Measurements from ENCODE around the gene DEFB128. TPM values are rescaled to one million over a fixed set of nuclear protein-coding genes. Genes with fewer than 3 reads are reported as not detected.

The DEFB128 gene
- total and polyA plus RNA-seq, 2 donors (not counting 3 experiments of a cell fraction or from before 2014, with no cell fraction given): not detected

DNA sequence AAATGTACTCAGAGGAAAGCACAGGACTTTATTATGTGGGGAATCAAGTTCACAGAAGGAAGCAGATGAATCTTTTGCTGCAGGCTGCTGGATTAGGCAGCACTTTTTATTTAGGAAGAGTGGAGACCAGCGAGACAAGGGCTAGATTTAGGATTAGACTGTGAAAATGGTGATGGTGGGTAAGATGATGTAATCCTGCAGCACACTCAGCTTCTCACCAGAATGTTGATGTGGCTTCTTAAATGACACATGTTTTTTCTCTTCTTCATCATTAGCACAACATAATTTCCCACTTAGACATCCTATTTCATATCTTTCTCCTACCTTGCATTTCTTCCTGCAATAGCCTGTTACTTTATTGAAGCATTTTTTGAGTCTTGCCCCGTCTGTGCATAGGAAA, 1.8 kb downstream of the DEFB128 start:
- no peak overlapping the region for H3K27ac ChIP-seq (ENCODE audit: insufficient read depth, low read depth, low read length)
- no peaks in the 10 kb centered on the region for H3K4me1 ChIP-seq (ENCODE audit: control insufficient read depth, extremely low read depth, insufficient read depth, low read length)
- BruUV-seq (replicated peaks): no TSS peak
- H3K27me3 ChIP-seq (ENCODE audit: control insufficient read depth in 2 of 2, insufficient read depth in 2 of 2, low read length in 2 of 2): peaks cover 5 to 9% of the 10 kb centered on the region in 2 experiments
- no peak overlapping the region for H3K9ac ChIP-seq (replicated peaks; ENCODE audit: extremely low read depth, insufficient read depth, low read length)
- intact Hi-C loops (cut with micrococcal nuclease): no loop called here
- no peaks in the 10 kb centered on the region for H3K36me3 ChIP-seq (ENCODE audit: control insufficient read depth in 2 of 2, extremely low read depth in 1 of 2, insufficient read depth in 2 of 2, low read length in 2 of 2)
- ChIA-PET CTCF (no interaction called here), POLR2A (no interaction called here)
- DNase-seq (ENCODE audit: low read depth, low spot score): no peak
- no peak for FAIRE-seq
- H3K9me3 ChIP-seq (replicated peaks; ENCODE audit: control insufficient read depth, insufficient read depth, low read length): no peaks in the 10 kb centered on the region
- H3K9me1 ChIP-seq (replicated peaks; ENCODE audit: control insufficient read depth, extremely low read depth, insufficient read depth, low read length): no peaks in the 10 kb centered on the region
- dilution Hi-C loops (cut with MboI; ENCODE audit: extremely low pct_ligation_motif_present, low sequenced_read_pairs): no loop called here
- H3K4me2 ChIP-seq (ENCODE audit: insufficient read depth, low read length): no peak overlapping the region
- H3K4me3 ChIP-seq (replicated peaks in 1 of 3; ENCODE audit: insufficient read depth in 1 of 3, low read depth in 1 of 3, low read length in 3 of 3): no peak overlapping the region
- H3K79me2 ChIP-seq (ENCODE audit: control insufficient read depth, insufficient read depth, low read length): no peaks in the 10 kb centered on the region
- TF ChIP-seq GATA2 (IDR thresholded peaks at IDR 0.05; ENCODE audit: insufficient read depth, insufficient read length, low read depth, low read length): no peak
- TF ChIP-seq FOS (IDR thresholded peaks at IDR 0.05; ENCODE audit: borderline replicate concordance, insufficient read depth, low read length): no peak
- no peak for TF ChIP-seq EZH2 (IDR thresholded peaks at IDR 0.05; ENCODE audit: borderline replicate concordance, low read depth, low read length, severe bottlenecking)
- no peak for TF ChIP-seq POLR2A (IDR thresholded peaks at IDR 0.05; ENCODE audit: low read depth, low read length)
- no peak for TF ChIP-seq JUN (IDR thresholded peaks at IDR 0.05; ENCODE audit: borderline replicate concordance, insufficient read depth, insufficient read length, low read depth)
- TF ChIP-seq, protein P1, sequence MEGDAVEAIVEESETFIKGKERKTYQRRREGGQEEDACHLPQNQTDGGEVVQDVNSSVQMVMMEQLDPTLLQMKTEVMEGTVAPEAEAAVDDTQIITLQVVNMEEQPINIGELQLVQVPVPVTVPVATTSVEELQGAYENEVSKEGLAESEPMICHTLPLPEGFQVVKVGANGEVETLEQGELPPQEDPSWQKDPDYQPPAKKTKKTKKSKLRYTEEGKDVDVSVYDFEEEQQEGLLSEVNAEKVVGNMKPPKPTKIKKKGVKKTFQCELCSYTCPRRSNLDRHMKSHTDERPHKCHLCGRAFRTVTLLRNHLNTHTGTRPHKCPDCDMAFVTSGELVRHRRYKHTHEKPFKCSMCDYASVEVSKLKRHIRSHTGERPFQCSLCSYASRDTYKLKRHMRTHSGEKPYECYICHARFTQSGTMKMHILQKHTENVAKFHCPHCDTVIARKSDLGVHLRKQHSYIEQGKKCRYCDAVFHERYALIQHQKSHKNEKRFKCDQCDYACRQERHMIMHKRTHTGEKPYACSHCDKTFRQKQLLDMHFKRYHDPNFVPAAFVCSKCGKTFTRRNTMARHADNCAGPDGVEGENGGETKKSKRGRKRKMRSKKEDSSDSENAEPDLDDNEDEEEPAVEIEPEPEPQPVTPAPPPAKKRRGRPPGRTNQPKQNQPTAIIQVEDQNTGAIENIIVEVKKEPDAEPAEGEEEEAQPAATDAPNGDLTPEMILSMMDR (IDR thresholded peaks at IDR 0.05; ENCODE audit: extremely low read depth in 1 of 2, insufficient read depth in 1 of 2, low read depth in 1 of 2, low read length in 2 of 2): no peak
- H4K20me1 ChIP-seq (replicated peaks; ENCODE audit: control insufficient read depth, extremely low read depth, insufficient read depth, low read length): no peaks in the 10 kb centered on the region
- no peak overlapping the region for H2AFZ ChIP-seq (ENCODE audit: low read depth, low read length)

DNA sequence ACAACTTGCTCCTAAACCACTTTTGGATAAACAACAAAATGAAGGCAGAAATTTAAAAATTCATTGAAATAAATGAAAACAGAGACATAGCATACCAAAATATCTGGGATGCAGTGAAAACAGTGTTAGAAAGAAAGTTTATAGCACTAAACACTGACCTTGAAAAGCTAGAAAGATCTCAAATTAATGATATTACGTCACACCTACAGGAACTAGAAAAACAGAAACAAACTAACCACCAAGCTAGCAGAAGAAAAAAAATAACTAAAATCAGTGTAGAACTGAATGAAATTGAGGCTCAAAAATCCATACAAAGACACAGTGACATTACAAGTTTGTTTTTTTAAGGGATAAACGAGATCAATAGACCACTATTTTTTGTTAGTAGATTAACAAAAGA, 5.2 kb downstream of the DEFB128 start:
- no peak overlapping the region for H3K27ac ChIP-seq (ENCODE audit: insufficient read depth, low read depth, low read length)
- intact Hi-C loops (cut with micrococcal nuclease): no loop called here
- no peaks in the 10 kb centered on the region for H3K36me3 ChIP-seq (ENCODE audit: control insufficient read depth in 2 of 2, extremely low read depth in 1 of 2, insufficient read depth in 2 of 2, low read length in 2 of 2)
- H3K9ac ChIP-seq (replicated peaks; ENCODE audit: extremely low read depth, insufficient read depth, low read length): no peak overlapping the region
- no peaks in the 10 kb centered on the region for H3K79me2 ChIP-seq (ENCODE audit: control insufficient read depth, insufficient read depth, low read length)
- BruUV-seq (replicated peaks): no TSS peak
- no peak overlapping the region for H3K4me2 ChIP-seq (ENCODE audit: insufficient read depth, low read length)
- H3K4me3 ChIP-seq (replicated peaks in 1 of 3; ENCODE audit: insufficient read depth in 1 of 3, low read depth in 1 of 3, low read length in 3 of 3): no peak overlapping the region
- dilution Hi-C loops (cut with MboI; ENCODE audit: extremely low pct_ligation_motif_present, low sequenced_read_pairs): no loop called here
- no peak overlapping the region for H2AFZ ChIP-seq (ENCODE audit: low read depth, low read length)
- TF ChIP-seq POLR2A (IDR thresholded peaks at IDR 0.05; ENCODE audit: low read depth, low read length) (no peak), JUN (IDR thresholded peaks at IDR 0.05; ENCODE audit: borderline replicate concordance, insufficient read depth, insufficient read length, low read depth) (no peak), FOS (IDR thresholded peaks at IDR 0.05; ENCODE audit: borderline replicate concordance, insufficient read depth, low read length) (no peak), POLR2AphosphoS5 (IDR thresholded peaks at IDR 0.05; ENCODE audit: insufficient read depth, low read depth, low read length) (no peak), GATA2 (IDR thresholded peaks at IDR 0.05; ENCODE audit: insufficient read depth, insufficient read length, low read depth, low read length) (no peak), EZH2 (IDR thresholded peaks at IDR 0.05; ENCODE audit: borderline replicate concordance, low read depth, low read length, severe bottlenecking) (no peak), MYC (IDR thresholded peaks at IDR 0.05; ENCODE audit: low read depth, low read length) (no peak)
- TF ChIP-seq, protein P1 (IDR thresholded peaks at IDR 0.05; ENCODE audit: extremely low read depth in 1 of 2, insufficient read depth in 1 of 2, low read depth in 1 of 2, low read length in 2 of 2): no peak
- TF ChIP-seq, protein P2, sequence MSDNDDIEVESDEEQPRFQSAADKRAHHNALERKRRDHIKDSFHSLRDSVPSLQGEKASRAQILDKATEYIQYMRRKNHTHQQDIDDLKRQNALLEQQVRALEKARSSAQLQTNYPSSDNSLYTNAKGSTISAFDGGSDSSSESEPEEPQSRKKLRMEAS (IDR thresholded peaks at IDR 0.05; ENCODE audit: insufficient read depth, insufficient read length): no peak
- ChIA-PET POLR2A (no interaction called here), CTCF (no interaction called here)
- DNase-seq (ENCODE audit: low read depth, low spot score) (no peak), FAIRE-seq (no peak)
- H4K20me1 ChIP-seq (replicated peaks; ENCODE audit: control insufficient read depth, extremely low read depth, insufficient read depth, low read length): no peaks in the 10 kb centered on the region
- H3K27me3 ChIP-seq (ENCODE audit: control insufficient read depth in 2 of 2, insufficient read depth in 2 of 2, low read length in 2 of 2): peaks cover 5 to 20% of the 10 kb centered on the region in 2 experiments
- H3K9me3 ChIP-seq (replicated peaks; ENCODE audit: control insufficient read depth, insufficient read depth, low read length): no peaks in the 10 kb centered on the region
- H3K4me1 ChIP-seq (ENCODE audit: control insufficient read depth, extremely low read depth, insufficient read depth, low read length): no peaks in the 10 kb centered on the region
- peaks cover 3% of the 10 kb centered on the region for H3K9me1 ChIP-seq (replicated peaks; ENCODE audit: control insufficient read depth, extremely low read depth, insufficient read depth, low read length)

Data from endothelial cell of umbilical vein (primary cell).